H1 (cell line): ENCODE measurements around the gene PTPN1. TPM values are rescaled to one million over a fixed set of nuclear protein-coding genes. Genes with fewer than 3 reads are reported as not detected.

Experiments used
- CTCF ChIA-PET: fragments of 300-600 bp; sonication (Branson Sonifier 250); formaldehyde crosslinking; loops from one replicate; lab custom pipeline; 2021; ENCODE audit not compliant: partially characterized antibody; lab: Charles Lee
- POLR2A ChIA-PET: fragments of 300-600 bp; sonication (Branson Sonifier 250); formaldehyde crosslinking; loops from one replicate; lab custom pipeline; 2021; ENCODE audit warnings: inconsistent platforms; ENCODE audit not compliant: partially characterized antibody; lab: Charles Lee
- DNase-seq, 2 experiments: peaks; one replicate each; pipeline versions ENCODE4 v3.0.0 to v3.0.0-alpha.2; 2010 to 2022; ENCODE audit warnings: low spot score in 2 of 2, low read depth in 1 of 2, mixed read lengths in 1 of 2
- FAIRE-seq: peaks from 2 replicates; lab custom pipeline; 2011; peaks lifted over from hg19 to GRCh38; lab: Jason Lieb, UNC
- H2AFZ ChIP-seq: 2 replicates; pipeline ENCODE4 v1.8.1; 2012; ENCODE audit warnings: low read length, inconsistent platforms
- H2AK5ac ChIP-seq: 2 replicates; pipeline ENCODE4 v1.6.1; 2013; ENCODE audit warnings: low read depth, low read length
- H2BK120ac ChIP-seq: replicated peaks from 2 replicates; pipeline ENCODE3; 2013; ENCODE audit warnings: low read depth, low read length, inconsistent platforms
- H2BK12ac ChIP-seq: 2 replicates; pipeline ENCODE4 v1.6.1; 2013; ENCODE audit warnings: low read depth, low read length
- H2BK15ac ChIP-seq: 2 replicates; pipeline ENCODE4 v1.6.1; 2013; ENCODE audit warnings: low read length
- H2BK20ac ChIP-seq: 2 replicates; pipeline ENCODE4 v1.6.1; 2013; ENCODE audit warnings: low read length
- H2BK5ac ChIP-seq: 2 replicates; pipeline ENCODE4 v1.6.1; 2013; ENCODE audit warnings: low read depth, low read length
- H3K14ac ChIP-seq: 2 replicates; pipeline ENCODE4 v1.6.1; 2013; ENCODE audit warnings: inconsistent platforms; ENCODE audit not compliant: insufficient read length
- H3K18ac ChIP-seq: 2 replicates; pipeline ENCODE4 v1.6.1; 2013; ENCODE audit warnings: low read length; ENCODE audit errors: extremely low read depth
- H3K23ac ChIP-seq: 2 replicates; pipeline ENCODE4 v1.6.1; 2013; ENCODE audit warnings: inconsistent platforms; ENCODE audit not compliant: insufficient read length
- H3K23me2 ChIP-seq: 2 replicates; pipeline ENCODE4 v1.6.1; 2013; ENCODE audit warnings: low read depth, low read length
- H3K27ac ChIP-seq: 2 replicates; pipeline ENCODE4 v1.6.1; 2011; ENCODE audit warnings: low read depth, low read length, inconsistent platforms
- H3K27me3 ChIP-seq, 4 experiments: replicated peaks in 1 of 4; 1 replicate in 1 of 4; 2 replicates in 3 of 4; pipeline versions ENCODE4 v1.6.1 to v1.8.1; 2011 to 2013; ENCODE audit warnings: low read length in 3 of 4, mild to moderate bottlenecking in 3 of 4, inconsistent platforms in 2 of 4, mixed read lengths in 2 of 4, moderate library complexity in 1 of 4; ENCODE audit not compliant: control insufficient read depth in 3 of 4, insufficient read depth in 3 of 4; ENCODE audit errors: extremely low read depth in 1 of 4
- H3K36me3 ChIP-seq, 4 experiments: 2 replicates each; pipeline versions ENCODE4 v1.6.1 to v1.8.1; 2011 to 2013; ENCODE audit warnings: mild to moderate bottlenecking in 4 of 4, low read length in 3 of 4, moderate library complexity in 2 of 4, control low read depth in 1 of 4, inconsistent platforms in 1 of 4; ENCODE audit not compliant: insufficient read depth in 4 of 4, control insufficient read depth in 2 of 4
- H3K4ac ChIP-seq: replicated peaks from 2 replicates; pipeline ENCODE3; 2013; ENCODE audit warnings: low read length, low read depth, mixed read lengths, inconsistent platforms; ENCODE audit not compliant: insufficient read length
- H3K4me1 ChIP-seq, 4 experiments: replicated peaks in 1 of 4; 1 replicate in 1 of 4; 2 replicates in 3 of 4; pipeline versions ENCODE4 v1.6.1 to v1.8.1; 2011 to 2013; ENCODE audit warnings: low read length in 3 of 4, inconsistent platforms in 2 of 4, mixed read lengths in 1 of 4; ENCODE audit not compliant: insufficient read depth in 4 of 4, control insufficient read depth in 3 of 4
- H3K4me2 ChIP-seq, 2 experiments: 2 replicates each; pipeline versions ENCODE4 v1.6.1 to v1.8.1; 2011 to 2013; ENCODE audit warnings: low read depth in 2 of 2, low read length in 2 of 2, control low read depth in 1 of 2, inconsistent platforms in 1 of 2, mild to moderate bottlenecking in 1 of 2; ENCODE audit not compliant: insufficient read depth in 1 of 2
- H3K4me3 ChIP-seq, 4 experiments: fragments of 200-600, 300-600 bp in 1 of 4; sonication (generic), shearing (Covaris generic), sonication (Bioruptor Twin) in 1 of 4; 2 replicates each; pipeline versions ENCODE4 v1.5.1 to v1.8.1; 2011 to 2016; ENCODE audit warnings: low read length in 4 of 4, low read depth in 3 of 4, control low read depth in 2 of 4, inconsistent platforms in 2 of 4, mild to moderate bottlenecking in 2 of 4, mixed read lengths in 1 of 4, moderate library complexity in 1 of 4; ENCODE audit not compliant: insufficient read depth in 2 of 4; ENCODE audit errors: extremely low read depth in 1 of 4
- H3K56ac ChIP-seq: replicated peaks from 2 replicates; pipeline ENCODE3; 2013; ENCODE audit warnings: low read depth, mild to moderate bottlenecking, mixed read lengths, low read length, inconsistent platforms; ENCODE audit not compliant: insufficient read length
- H3K79me1 ChIP-seq: 2 replicates; pipeline ENCODE4 v1.6.1; 2013; ENCODE audit warnings: low read depth, low read length, control low read depth
- H3K79me2 ChIP-seq, 2 experiments: 2 replicates each; pipeline versions ENCODE4 v1.6.1 to v1.8.1; 2012 to 2013; ENCODE audit warnings: low read length in 2 of 2, mild to moderate bottlenecking in 2 of 2, inconsistent platforms in 1 of 2; ENCODE audit not compliant: insufficient read depth in 2 of 2, control insufficient read depth in 1 of 2
- H3K9ac ChIP-seq, 4 experiments: replicated peaks in 1 of 4; 1 replicate in 1 of 4; 2 replicates in 3 of 4; pipeline versions ENCODE4 v1.6.1 to v1.8.1; 2011 to 2013; ENCODE audit warnings: low read depth in 3 of 4, low read length in 3 of 4, control low read depth in 2 of 4, mild to moderate bottlenecking in 2 of 4, moderate library complexity in 2 of 4, inconsistent platforms in 1 of 4; ENCODE audit errors: extremely low read depth in 1 of 4
- H3K9me3 ChIP-seq, 2 experiments: 2 replicates each; pipeline versions ENCODE4 v1.6.1 to v1.8.1; 2012 to 2013; ENCODE audit warnings: mild to moderate bottlenecking in 2 of 2, moderate library complexity in 2 of 2, control low read depth in 1 of 2, inconsistent platforms in 1 of 2, low read depth in 1 of 2, low read length in 1 of 2, mixed read lengths in 1 of 2; ENCODE audit not compliant: insufficient read depth in 2 of 2
- H4K20me1 ChIP-seq, 2 experiments: replicated peaks in 1 of 2; 2 replicates each; pipeline versions ENCODE3 to v1.8.1; 2011 to 2013; ENCODE audit warnings: inconsistent platforms in 2 of 2, low read length in 2 of 2, mild to moderate bottlenecking in 1 of 2; ENCODE audit not compliant: insufficient read depth in 2 of 2, control insufficient read depth in 1 of 2
- H4K5ac ChIP-seq: 2 replicates; pipeline ENCODE4 v1.6.1; 2013; ENCODE audit warnings: low read length, low read depth, mixed read lengths, inconsistent platforms; ENCODE audit not compliant: insufficient read length
- H4K8ac ChIP-seq: 2 replicates; pipeline ENCODE4 v1.8.0; 2013; ENCODE audit warnings: mild to moderate bottlenecking, moderate library complexity, low read length, inconsistent platforms; ENCODE audit not compliant: insufficient read depth; ENCODE audit errors: extremely low read depth
- H4K91ac ChIP-seq: replicated peaks from 2 replicates; pipeline ENCODE3; 2013; ENCODE audit warnings: low read length, mixed read lengths, inconsistent platforms; ENCODE audit not compliant: insufficient read length
- ATF2 ChIP-seq: IDR thresholded peaks from 2 replicates; pipeline ENCODE4 v1.6.1; 2012; ENCODE audit warnings: low read length, inconsistent platforms
- BRCA1 ChIP-seq: IDR thresholded peaks from 2 replicates; pipeline ENCODE4 v1.6.1; 2012; ENCODE audit warnings: low read depth, low read length, improper control_type of control experiment
- CBX5 ChIP-seq: fragments of 300-800, 300-1000 bp; sonication (generic); IDR thresholded peaks from 2 replicates; pipeline ENCODE4 v1.7.1; 2016; ENCODE audit warnings: antibody characterized with exemption, low read length, low read depth
- CHD2 ChIP-seq: IDR thresholded peaks from 2 replicates; pipeline ENCODE4 v1.6.1; 2012; ENCODE audit warnings: low read length, improper control_type of control experiment
- EGR1 ChIP-seq: IDR thresholded peaks from 2 replicates; pipeline ENCODE4 v1.6.1; 2011; ENCODE audit warnings: low read depth, low read length, borderline replicate concordance
- FOSL1 ChIP-seq: IDR thresholded peaks from 2 replicates; pipeline ENCODE4 v1.6.1; 2011; ENCODE audit warnings: mild to moderate bottlenecking, low read depth, low read length, moderate library complexity; ENCODE audit not compliant: insufficient read depth
- JUN ChIP-seq: IDR thresholded peaks from 2 replicates; pipeline ENCODE4 v1.6.1; 2011; ENCODE audit warnings: low read depth, mild to moderate bottlenecking, improper control_type of control experiment, low read length
- JUND ChIP-seq: IDR thresholded peaks from 2 replicates; pipeline ENCODE4 v1.6.1; 2011; ENCODE audit warnings: mild to moderate bottlenecking, improper control_type of control experiment, low read length
- KDM4A ChIP-seq: IDR thresholded peaks from one replicate; pipeline ENCODE4 v1.7.1; 2012; ENCODE audit warnings: low read depth, mild to moderate bottlenecking, moderate library complexity, low read length, inconsistent platforms; ENCODE audit not compliant: severe bottlenecking
- KDM5A ChIP-seq: fragments of 200-600 bp; IDR thresholded peaks from 2 replicates; pipeline ENCODE4 v1.7.1; 2012; ENCODE audit warnings: mild to moderate bottlenecking, low read length, inconsistent platforms, mixed read lengths
- WGBS, 2 experiments: shearing (Covaris generic) in 1 of 2; methylation state at CpG; one replicate each; pipeline versions ENCODE4 v1.1.6 to v1.1.7; 2013 to 2015; ENCODE audit warnings: low lambda C conversion rate in 2 of 2, mixed read lengths in 2 of 2, inconsistent platforms in 1 of 2, low coverage in 1 of 2, missing lambda C conversion rate in 1 of 2; ENCODE audit not compliant: insufficient replicate concordance in 2 of 2, insufficient coverage in 1 of 2, insufficient read length in 1 of 2; ENCODE audit errors: extremely low coverage in 1 of 2, missing lambda C conversion rate in 1 of 2; 5-methylcytosine and 5-hydroxymethylcytosine counted together
- polyA plus RNA-seq, 7 experiments: library from polyadenylated mRNA; depleted of rRNA in 3 of 7; stranded (reverse) in 5 of 7; unstranded in 2 of 7; fragments of >200 nt in 5 of 7; fragments of 200-250 nt in 2 of 7; gene quantifications; 1 replicate in 5 of 7; 2 replicates in 1 of 7; 4 replicates in 1 of 7; pipeline versions ENCODE4 v1.2.1 to v1.2.3, GENCODE V29; 2011 to 2013; ENCODE audit warnings: missing spikeins in 2 of 7, mixed read lengths in 2 of 7
- total RNA-seq: library from RNA; stranded (reverse); fragmentation: NEBNext Ultra II Directional; extraction: Animal tissue kit (Norgen Biotek cat#: 25700); gene quantifications from 2 replicates; pipeline ENCODE4 v1.2.1, GENCODE V29; 2021

PTPN1 gene
- total and polyA plus RNA-seq, 2 of the 8 experiments (the other 6 are each of a cell fraction or from before 2014, with no cell fraction given): 18.6 to 32.1 TPM

- no peak overlapping the region for H3K27ac ChIP-seq
- H3K4me2 ChIP-seq: no peak overlapping the region
- H3K14ac ChIP-seq: no peak overlapping the region
- no peak overlapping the region for H4K91ac ChIP-seq
- no peaks in the 10 kb centered on the region for H4K20me1 ChIP-seq
- no peak overlapping the region for H2BK12ac ChIP-seq
- no peak overlapping the region for H3K4ac ChIP-seq
- TF ChIP-seq JUND (no peak), JUN (no peak), ATF2 (no peak), CHD2 (no peak), FOSL1 (no peak), KDM5A (no peak), EGR1 (no peak), CBX5 (no peak), BRCA1 (no peak), KDM4A (no peak)
- H2BK5ac ChIP-seq: no peak overlapping the region
- no peaks in the 10 kb centered on the region for H3K36me3 ChIP-seq
- H4K8ac ChIP-seq: no peak overlapping the region
- no peaks in the 10 kb centered on the region for H3K79me1 ChIP-seq
- H2AFZ ChIP-seq: 0 out of 2 replicates have a peak overlapping the region, but pooled peaks have one; percentile 27
- 91% methylated on average over 3 of the region's 3 CpGs; no CpG with 5 or more reads in 1 of the 2 experiments for WGBS, 2 experiments
- no peaks in the 10 kb centered on the region; a peak in 1 of 7 replicates for H3K27me3 ChIP-seq
- H3K56ac ChIP-seq: no peak overlapping the region
- no peak overlapping the region for H2BK20ac ChIP-seq
- H2BK120ac ChIP-seq: no peak overlapping the region
- H3K79me2 ChIP-seq: no peaks in the 10 kb centered on the region
- 0 out of 2 replicates have a peak overlapping the region, but pooled peaks have one; percentile 79 for H2AK5ac ChIP-seq
- H3K23ac ChIP-seq: no peak overlapping the region
- H3K4me1 ChIP-seq: no peaks in the 10 kb centered on the region
- no peaks in the 10 kb centered on the region for H3K23me2 ChIP-seq
- CTCF ChIA-PET: interaction anchor here (1.1 to 2.1 kb wide), 4 partner anchors 20 to 73 kb away, joined by 3 to 7 read pairs (median 5); no protein-coding TSS in a partner anchor
- H3K9me3 ChIP-seq: no peaks in the 10 kb centered on the region
- DNase-seq: no peak
- no peak overlapping the region for H2BK15ac ChIP-seq
- no peak overlapping the region for H3K18ac ChIP-seq
- no peak overlapping the region for H3K9ac ChIP-seq
- H4K5ac ChIP-seq: no peak overlapping the region
- no peak overlapping the region for H3K4me3 ChIP-seq
- POLR2A ChIA-PET: interaction anchor here (2.4 kb wide), 1 partner anchor 10 kb away, joined by 8 read pairs; the partner anchor contains the start of gene PTPN1
- no peak for FAIRE-seq
Measured at GRCh38 chr20:50499938-50500337, 10.2 kb upstream of the PTPN1 start.
